Stromal cell of bone marrow (primary cell): ENCODE data around the gene TNFAIP3.
"Not testable (repeated sequence)": the region's sequence is repeated elsewhere in the genome, so short reads cannot be mapped to it uniquely, and the experiment has no call there.

Source experiments
- DNase-seq: peaks from one replicate; pipeline ENCODE4 v3.0.0-alpha.2; 2012; ENCODE audit warnings: low read depth

TNFAIP3 gene

DNA sequence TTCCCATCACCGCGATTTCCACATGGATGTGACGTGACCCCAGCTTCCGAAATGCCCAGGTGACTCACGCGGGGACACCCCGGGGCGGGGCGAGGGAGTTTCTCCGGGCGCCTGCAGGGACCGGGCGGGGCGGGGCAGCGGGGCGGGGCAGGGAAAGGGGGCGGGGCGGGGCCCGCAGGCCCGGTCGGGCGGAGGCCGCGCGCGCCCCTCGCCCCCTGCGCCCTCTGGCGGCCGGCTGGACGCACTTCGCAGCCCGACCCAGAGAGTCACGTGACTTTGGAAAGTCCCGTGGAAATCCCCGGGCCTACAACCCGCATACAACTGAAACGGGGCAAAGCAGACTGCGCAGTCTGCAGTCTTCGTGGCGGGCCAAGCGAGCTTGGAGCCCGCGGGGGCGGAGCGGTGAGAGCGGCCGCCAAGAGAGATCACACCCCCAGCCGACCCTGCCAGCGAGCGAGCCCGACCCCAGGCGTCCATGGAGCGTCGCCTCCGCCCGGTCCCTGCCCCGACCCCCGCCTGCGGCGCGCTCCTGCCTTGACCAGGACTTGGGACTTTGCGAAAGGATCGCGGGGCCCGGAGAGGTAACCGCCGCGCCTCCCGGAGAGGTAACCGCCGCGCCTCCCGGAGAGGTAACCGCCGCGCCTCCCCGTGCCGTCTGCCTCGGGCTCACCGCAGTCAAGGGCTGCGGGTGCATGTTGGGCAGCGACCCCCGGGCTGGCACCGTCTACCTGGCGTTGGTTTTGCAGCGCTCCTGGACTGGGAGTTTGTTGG is at the start of gene TNFAIP3:
TNFAIP3 (plus strand) TSS at position 346 of the 771 bp plus-strand sequence. CDS start 3,969 bp downstream, outside the sequence.
- peak; percentile 89 for DNase-seq

DNA sequence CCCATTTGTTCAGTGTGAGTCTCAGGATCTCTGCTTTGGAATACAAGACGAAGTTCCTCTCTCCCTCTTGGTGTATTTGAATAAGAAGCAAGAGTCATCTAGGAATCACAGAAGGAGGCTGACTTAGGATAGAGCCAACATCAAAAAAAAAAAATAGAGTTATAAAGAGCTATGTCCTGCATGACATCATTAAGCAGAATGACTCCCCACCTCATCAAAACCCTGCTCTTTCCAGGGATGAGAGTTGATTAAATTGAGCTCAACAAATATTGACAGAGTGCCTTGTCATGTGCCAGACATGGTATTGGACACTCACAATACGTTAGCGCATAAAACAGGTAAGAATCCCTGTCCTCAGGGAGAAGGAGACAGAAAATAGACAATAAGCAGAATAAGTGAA is 48.6 kb upstream of the TNFAIP3 start:
- no peak for DNase-seq

DNA sequence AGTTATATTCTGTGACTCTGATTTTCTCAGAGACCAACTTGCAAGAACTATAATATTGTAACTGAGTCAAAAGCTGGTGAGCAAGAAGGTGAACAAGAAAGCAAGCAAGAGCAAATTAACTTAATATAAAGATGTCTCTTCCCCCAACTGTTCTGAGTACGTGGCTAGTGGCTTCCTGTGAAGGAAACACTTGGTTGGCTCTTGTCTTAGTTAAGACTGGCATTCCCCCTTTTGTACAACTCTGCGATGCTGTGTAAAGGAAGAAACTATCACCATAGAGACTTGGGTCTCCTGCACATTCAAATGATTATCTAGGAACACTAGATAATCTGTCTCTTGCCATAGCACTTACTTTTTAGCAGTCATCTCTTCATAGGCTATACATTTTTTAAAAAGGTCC is 47.3 kb upstream of the TNFAIP3 start:
- no peak for DNase-seq

DNA sequence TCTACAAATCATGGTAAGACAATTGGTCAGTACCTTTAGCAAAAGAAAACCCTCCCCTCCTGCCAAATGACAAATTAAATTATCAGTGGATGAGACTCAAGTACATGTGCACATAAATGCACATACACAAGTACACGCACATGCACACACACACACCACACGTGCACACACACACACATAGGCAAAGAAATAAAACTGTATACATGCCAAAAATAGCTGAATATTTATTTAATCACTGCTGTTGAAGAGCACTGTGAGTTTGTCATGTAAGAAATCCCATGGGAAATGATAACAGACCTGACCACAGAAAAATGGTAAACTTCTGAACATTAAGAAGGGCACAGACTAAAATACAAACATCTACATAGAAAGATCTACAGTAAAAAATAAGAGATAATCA is 46.6 kb upstream of the TNFAIP3 start:
- no peak for DNase-seq

DNA sequence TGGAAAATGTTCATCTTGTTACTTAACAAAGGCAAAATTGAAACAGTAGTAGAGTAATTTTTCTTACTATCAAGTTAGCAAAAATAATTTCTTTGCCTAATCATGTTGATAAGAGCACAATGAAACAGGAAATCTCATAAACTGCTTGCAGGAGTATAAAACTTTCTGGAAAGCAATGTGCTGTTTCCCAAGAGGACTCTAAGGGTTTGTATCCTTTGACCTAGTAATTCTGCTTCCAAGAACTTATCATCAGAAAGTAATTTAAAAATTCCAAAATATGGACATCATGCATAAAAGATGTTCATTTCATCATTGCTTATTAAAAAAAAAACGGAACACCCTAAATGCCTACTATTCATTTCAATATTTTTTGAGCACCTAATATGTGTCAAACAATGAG is 46.1 kb upstream of the TNFAIP3 start:
- peak; percentile 44 for DNase-seq

DNA sequence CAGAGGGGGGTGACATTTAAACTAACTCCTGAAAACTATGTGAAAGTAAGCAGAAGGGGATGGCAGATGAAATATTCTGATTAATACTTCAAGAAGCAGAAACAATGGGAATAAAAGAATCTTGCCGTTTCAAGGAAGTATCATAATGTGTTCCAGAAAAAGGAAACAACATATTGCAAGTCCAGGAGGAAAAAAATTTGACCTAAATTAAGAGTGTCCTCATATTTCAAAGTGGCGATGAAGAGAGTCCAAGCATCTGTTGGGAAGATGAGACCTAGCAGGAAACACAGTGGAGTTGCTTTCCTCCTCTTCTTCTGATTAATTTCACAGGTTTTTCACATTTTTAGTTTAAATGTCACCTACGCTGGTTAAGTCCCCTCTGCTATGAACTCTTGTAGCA is 45.6 kb upstream of the TNFAIP3 start:
- no peak for DNase-seq

DNA sequence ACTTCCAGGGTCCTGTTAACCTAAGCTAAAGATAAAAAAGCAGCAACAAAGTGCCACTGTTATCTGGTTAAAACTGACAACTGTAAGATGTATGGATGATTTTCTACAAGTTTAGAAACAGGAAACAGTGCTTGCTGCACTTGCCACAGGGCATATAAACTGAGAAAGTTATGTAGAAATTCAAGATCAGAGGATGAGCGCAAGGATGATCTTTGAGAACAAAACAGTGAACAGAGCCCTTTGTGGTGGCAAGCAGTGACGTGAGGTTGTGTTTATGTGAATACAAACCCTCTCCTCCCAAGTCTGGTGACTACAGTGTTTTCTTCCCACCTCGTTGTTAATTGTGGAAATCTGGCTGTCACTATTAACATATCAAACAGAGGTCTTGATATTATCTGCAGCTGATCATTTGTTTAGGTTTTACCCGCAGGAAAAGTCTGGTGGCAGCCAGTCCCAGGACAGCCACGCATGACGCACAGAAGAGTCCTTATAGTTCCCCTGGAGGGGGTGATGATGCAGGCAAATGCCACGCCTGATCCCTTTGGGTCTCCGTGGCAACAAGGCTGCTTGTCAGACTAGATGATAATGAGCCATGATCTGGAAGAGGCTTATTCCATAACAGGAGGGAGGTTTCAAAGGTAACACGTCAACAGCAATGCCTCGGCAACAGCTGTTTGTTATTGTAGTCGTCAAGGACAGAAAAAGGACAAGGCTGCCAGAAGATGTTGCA is 43.1 kb upstream of the TNFAIP3 start:
- DNase-seq: peak; percentile 20

DNA sequence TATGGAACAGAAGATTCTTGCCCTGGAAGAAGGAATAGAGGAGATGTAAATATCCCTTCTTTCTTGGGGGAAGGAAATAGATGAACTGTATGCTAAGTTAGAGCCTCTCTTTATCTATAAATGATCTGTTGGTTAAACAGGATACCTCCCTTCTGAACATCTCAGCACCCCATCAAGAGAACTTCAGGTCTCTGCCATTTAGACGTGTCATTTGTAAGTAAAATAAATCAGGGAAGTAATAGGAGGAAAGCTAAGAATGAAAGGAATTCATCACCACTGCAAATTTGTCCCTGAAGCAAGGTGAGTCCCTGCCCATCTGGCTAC is 42.5 kb upstream of the TNFAIP3 start:
- no peak for DNase-seq

DNA sequence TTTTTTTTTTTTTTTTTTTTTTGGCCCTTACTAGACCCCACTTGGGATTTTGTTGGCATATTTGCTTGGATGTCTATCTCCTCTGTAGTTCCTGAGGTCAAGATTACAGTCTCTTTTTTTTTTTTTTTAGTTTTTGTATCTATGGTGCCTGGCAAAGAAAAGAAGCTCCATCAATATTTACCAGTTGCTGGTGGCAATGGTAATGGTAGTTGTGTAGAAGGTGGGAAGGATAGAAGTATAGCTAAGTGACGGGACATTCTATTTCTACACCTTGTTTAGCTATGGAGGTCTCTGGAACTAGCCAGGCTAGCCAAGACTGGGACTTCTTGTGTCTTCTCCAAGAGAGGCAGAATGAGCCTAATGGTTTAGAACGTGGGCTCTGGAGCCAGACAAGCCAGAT is 42.2 kb upstream of the TNFAIP3 start:
- no peak for DNase-seq

DNA sequence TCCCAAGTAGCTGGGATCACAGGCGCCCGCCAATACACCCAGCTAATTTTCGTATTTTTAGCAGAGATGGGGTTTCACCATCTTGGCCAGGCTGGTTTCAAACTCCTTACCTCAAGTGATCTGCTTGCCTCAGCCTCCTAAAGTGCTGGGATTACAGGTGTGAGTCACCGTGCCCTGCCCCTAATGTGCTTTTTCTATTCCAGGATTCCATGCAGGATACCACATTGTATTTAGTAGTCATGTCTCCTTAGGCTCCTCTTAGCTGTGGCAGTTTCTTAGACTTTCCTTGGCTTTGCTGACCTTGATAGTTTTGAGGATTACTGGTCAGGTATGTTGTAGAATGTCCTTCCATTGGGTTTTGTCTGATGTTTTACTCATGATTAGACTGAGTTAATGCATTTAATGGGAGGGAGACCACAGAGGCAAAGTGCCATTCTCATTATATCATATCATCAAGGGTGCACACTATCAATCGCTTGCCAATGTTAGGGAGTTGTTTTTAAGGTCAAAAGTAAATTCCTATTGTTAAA is 39.6 kb upstream of the TNFAIP3 start:
- DNase-seq: no peak

DNA sequence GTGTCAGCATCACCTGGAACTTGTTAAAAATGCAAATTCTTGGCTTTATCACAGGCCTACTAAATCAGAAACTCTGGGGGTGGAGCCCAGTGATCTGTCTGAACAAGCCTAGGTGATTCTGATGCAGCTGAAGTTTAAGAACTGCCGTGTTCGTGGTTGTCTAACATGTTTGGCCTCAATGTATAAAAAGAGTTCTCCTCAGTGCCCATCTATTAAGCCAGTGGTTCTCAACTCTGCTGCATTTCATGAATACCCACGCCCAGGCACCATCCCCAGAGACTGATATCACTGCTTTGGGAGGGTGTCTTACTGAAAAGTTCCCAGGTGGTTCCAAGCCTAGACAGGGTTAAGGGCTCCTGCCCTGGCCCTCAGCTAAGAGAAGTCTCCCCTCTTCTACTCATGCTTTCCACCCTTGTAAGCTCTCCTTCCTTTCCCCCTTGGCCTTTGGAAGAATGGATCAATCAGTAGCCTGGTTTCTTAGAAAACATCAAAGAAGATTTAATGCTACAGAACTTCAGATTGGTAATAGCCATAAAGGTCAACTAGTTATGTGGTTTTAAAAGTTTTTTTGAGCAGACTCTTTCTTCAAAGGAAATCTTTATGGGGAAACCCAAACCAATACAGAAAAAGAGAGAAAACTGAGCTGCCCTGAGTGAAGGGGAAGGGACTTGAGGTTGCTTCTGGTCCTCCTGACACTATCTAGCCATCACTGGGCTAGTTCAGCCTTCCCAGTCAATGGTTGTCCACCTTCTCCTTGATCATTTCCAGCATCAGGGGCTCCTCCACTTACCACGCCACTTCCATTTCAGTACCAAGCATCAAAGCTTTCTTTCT is 38.9 kb upstream of the TNFAIP3 start:
- DNase-seq: no peak

DNA sequence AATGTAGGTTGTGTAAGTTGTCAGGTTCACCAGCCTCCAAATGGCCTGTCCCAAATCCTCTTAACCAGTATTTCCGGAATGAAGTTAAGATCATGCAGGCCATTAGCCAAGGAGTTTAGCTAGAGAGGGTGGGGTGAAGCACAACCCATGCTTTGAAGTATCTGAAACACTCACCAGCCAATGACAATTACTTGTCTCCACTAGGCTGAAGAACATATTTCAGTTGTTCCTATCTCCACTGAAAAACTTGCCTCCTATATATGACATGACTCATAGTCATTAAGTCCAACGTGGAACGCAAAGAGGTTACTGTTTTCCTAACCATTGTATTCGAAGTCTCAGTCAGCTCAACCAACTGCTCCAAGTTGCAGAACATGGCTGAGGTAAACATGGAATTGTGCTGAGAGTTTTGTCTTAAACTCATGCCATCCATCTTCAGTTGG is 37.4 kb upstream of the TNFAIP3 start:
- no peak for DNase-seq

DNA sequence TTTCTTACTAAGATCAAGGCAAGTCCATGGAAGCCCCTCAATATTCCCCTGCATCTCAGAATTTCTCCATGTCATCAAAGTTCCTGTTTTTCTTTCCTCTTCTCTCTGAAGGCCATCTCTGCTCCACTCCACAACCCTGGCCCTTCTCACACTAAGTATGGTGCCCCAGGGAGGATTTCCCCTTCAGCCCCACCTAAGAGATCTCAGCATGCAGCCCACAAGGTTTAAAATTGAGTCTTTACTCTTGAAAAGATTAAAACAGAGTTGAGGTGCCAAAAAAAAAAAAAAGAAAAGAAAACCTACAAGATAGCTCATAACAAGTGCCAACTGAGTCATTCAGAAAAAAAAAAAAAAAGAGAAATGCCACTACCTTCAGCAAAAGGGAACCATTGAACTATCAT is 36.5 kb upstream of the TNFAIP3 start:
- no peak for DNase-seq

DNA sequence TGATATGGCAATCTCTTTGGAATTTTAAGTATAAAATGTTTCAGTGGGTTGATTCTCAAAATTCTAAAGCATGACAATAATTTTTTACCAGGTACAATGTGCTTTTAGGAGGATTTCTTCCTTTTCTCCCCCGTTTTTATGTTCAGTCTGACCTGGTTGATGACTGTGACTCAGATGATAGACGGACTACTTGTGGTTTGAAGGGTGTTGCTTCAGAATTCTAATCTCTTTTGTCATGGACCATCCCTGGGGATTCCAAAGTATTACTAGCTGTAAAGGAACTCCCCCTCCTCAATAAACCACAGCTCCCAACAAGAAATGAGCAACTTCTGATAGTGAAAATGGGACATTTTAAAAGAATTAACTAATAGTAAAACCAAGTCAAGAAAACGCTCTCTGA is 34.9 kb upstream of the TNFAIP3 start:
- peak; percentile 75 for DNase-seq

DNA sequence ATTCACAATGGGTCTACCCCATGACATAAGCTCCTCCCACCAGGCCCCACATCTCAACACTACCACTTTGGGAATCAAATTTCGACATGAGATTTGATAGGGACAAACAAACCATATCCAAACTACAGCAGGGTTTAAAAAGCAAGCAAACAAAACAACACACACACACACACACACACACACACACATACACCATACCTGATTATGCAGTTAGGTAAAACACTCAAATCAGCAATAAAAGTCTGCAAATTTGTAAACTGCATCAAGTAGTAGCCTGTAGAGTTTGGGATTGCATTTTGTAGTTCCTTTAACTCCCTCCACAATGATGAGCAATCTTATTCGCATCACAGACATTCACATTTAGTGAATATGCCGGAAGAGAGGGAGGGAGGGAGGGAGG is 32.6 kb upstream of the TNFAIP3 start:
- no peak for DNase-seq

DNA sequence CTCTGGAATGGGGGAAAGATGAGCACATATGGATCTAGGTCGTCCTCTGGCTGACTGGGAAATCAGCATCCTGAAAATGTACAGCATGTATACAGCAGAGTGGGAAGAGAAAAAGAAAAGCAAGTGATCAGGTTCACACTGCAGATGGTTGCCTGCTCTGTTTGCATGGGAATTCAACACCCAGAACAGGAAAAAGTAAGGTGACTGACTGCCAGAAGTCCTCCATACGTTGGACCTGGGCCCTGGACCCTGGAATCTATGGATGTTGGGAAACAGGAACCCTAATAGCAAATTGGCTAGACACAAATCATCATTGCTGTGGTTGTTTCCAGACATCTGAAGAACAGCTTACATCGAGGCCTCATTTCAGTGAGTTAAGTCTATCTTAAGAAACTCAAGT is 30.3 kb upstream of the TNFAIP3 start:
- no peak for DNase-seq

DNA sequence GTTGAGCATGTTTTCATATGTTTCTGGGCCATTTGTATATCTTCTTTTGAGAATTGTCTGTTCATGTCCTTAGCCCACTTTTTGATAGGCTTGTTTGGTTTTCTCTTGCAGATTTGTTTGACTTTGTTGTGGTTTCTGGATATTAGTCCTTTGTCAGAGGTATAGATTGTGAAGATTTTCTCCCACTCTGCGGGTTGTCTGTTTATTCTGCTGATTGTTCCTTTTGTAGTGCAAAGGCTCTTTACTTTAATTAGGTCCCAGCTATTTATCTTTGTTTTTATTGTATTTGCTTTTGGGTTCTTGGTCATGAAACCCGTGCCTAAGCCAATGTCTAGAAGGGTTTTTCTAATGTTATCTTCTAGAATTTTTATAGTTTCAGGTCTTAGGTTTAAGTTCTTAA is 29.0 kb upstream of the TNFAIP3 start:
- DNase-seq: not testable (repeated sequence)

DNA sequence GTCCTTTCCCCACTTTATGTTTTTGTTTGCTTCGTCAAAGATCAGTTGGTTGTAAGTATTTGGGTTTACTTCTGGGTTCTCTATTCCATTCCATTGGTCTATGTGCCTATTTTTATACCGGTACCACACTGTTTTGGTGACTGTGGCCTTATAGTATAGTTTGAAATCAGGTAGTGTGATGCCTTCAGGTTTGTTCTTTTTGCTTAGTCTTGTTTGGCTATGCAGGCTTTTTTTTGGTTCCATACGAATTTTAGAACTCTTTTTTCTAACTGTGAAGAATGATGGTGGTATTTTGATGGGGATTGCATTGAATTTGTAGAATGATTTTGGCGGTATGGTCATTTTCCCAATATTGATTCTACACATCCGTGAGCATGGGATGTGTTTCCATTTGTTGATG is 28.5 kb upstream of the TNFAIP3 start:
- DNase-seq: not testable (repeated sequence)

DNA sequence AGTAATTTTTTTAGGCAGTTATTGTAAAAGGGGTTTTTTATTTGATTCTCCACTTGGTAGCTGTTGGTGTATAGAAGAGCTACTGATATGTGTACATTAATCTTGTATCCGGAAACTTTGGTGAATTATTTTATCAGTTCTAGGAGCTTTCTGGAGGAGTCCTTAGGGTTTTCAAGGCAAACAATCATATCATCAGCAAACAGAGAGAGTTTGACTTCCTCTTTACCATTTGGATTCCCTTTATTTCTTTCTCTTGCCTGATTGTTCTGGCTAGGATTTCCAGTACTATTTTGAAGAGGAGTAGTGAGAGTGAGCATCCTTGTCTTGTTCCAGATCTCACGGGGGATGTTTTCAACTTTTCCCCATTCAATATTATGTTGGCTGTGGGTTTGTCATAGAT is 28.0 kb upstream of the TNFAIP3 start:
- no peak for DNase-seq

DNA sequence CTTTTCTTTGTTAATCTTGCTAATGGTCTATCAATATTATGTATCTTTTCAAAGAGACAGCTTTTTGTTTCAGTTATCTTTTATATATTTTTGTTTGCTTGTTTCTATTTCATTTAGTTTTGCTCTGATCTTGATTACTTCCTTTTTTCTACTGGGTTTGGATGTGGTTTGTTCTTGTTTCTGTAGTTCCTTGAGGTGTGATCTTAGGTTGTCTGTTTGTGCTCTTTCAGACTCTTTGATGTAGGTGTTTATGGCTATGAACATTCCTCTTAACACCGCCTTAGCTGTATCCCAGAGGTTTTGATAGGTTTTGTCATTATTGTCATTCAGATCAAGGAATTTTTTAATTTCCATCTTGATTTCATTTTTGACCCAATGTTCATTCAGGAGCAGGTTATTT is 26.8 kb upstream of the TNFAIP3 start:
- no peak for DNase-seq

DNA sequence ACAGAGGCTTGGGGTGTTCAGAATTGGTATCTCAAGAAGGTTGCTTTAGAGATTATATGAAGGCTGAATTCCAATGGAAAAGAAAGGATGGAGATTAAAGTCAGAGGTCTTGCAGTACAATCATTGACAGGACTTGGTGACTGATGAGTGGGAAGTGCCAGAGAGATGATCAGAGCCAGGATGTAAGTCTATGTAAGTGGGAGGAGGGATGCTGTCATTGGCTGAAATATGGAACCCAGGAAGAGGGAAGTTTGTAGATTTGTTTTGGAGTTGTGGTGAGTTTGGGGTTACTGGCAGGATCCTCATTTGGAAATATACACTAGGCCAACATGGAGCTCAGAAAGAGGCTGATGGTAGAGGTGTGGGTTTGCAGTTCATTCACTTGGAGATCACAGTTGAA is 23.8 kb upstream of the TNFAIP3 start:
- DNase-seq: no peak

DNA sequence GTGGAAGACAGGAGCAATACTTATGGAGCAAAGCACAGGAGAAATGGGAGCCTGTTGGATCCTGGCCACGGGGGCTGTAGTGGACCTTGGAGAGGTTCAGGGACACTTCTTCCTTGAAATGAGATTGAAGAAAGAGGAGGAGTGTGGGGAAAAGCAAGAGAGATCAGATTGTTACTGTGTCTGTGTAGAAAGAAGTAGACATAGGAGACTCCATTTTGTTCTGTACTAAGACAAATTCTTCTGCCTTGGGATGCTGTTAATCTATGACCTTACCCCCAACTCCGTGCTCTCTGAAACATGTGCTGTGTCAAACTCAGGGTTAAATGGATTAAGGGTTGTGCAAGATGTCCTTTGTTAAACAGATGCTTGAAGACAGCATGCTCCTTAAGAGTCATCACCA is 22.7 kb upstream of the TNFAIP3 start:
- DNase-seq: not testable (repeated sequence)

DNA sequence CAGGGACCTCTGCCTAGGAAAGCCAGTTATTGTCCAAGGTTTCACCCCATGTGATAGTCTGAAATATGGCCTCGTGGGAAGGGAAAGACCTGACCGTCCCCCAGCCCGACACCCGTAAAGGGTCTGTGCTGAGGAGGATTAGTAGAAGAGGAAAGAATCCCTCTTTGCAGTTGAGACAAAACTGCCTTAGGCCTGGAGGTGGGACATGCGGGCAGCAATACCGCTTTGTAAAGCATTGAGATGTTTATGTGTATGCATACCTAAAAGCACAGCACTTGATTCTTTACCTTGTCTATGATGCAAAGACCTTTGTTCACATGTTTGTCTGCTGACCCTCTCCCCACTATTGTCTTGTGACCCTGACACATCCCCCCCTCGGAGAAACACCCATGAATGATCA is 22.3 kb upstream of the TNFAIP3 start:
- DNase-seq: not testable (repeated sequence)
